Chondrocyte (in vitro differentiated cells): Measurements from ENCODE around the gene GNAS. TPM values are rescaled to one million over a fixed set of nuclear protein-coding genes. Genes with fewer than 3 reads are reported as not detected.

Source experiments
- DNase-seq: peaks from one replicate; pipeline ENCODE4 v3.0.0; 2021; ENCODE audit warnings: mixed read lengths, low spot score
- H3K27ac Mint-ChIP-seq: one replicate; pipeline ENCODE4 v1.8.0; 2021; ENCODE audit warnings: mild to moderate bottlenecking, moderate library complexity, mixed read lengths; ENCODE audit not compliant: unreplicated experiment
- H3K27me3 Mint-ChIP-seq: 2 replicates; pipeline ENCODE4 v1.8.0; 2021; ENCODE audit warnings: low read depth, mixed read lengths
- H3K36me3 Mint-ChIP-seq: 2 replicates; pipeline ENCODE4 v1.8.0; 2021; ENCODE audit warnings: low read depth, mixed read lengths
- H3K4me1 Mint-ChIP-seq: 2 replicates; pipeline ENCODE4 v1.8.0; 2021; ENCODE audit warnings: low read depth, mild to moderate bottlenecking, mixed read lengths
- H3K4me3 Mint-ChIP-seq: one replicate; pipeline ENCODE4 v1.8.0; 2021; ENCODE audit warnings: mild to moderate bottlenecking, moderate library complexity, mixed read lengths; ENCODE audit not compliant: unreplicated experiment
- H3K9me3 Mint-ChIP-seq: 2 replicates; pipeline ENCODE4 v1.8.0; 2021; ENCODE audit warnings: low read depth, mixed read lengths
- total RNA-seq: library from RNA; stranded (reverse); gene quantifications from 3 replicates; pipeline ENCODE4 v1.2.1, GENCODE V29; 2021
- TF ChIP-seq, protein P1 (sequence below): fragments of 200-600 bp; sonication (generic); IDR thresholded peaks from 2 replicates; pipeline ENCODE4 v1.5.0; 2021; ENCODE audit warnings: antibody characterized with exemption, mild to moderate bottlenecking, moderate library complexity

GNAS gene
- total RNA-seq, 1 donor from 2014 or later: 1,374 TPM

DNA sequence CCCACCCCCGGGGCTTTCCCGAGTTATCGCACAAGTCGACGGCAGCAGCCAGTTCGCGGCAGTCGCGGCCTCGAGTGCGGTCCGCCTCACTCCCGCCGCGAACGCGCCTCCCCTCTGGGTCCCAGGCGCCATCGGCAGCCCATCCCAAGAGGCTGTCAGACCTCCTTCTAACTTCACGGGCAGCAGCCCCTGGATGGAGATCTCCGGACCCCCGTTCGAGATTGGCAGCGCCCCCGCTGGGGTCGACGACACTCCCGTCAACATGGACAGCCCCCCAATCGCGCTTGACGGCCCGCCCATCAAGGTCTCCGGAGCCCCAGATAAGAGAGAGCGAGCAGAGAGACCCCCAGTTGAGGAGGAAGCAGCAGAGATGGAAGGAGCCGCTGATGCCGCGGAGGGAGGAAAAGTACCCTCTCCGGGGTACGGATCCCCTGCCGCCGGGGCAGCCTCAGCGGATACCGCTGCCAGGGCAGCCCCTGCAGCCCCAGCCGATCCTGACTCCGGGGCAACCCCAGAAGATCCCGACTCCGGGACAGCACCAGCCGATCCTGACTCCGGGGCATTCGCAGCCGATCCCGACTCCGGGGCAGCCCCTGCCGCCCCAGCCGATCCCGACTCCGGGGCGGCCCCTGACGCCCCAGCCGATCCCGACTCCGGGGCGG, 1.6 kb downstream of the GNAS start:
- H3K36me3 Mint-ChIP-seq: no peaks in the 10 kb centered on the region
- TF ChIP-seq, protein P1, sequence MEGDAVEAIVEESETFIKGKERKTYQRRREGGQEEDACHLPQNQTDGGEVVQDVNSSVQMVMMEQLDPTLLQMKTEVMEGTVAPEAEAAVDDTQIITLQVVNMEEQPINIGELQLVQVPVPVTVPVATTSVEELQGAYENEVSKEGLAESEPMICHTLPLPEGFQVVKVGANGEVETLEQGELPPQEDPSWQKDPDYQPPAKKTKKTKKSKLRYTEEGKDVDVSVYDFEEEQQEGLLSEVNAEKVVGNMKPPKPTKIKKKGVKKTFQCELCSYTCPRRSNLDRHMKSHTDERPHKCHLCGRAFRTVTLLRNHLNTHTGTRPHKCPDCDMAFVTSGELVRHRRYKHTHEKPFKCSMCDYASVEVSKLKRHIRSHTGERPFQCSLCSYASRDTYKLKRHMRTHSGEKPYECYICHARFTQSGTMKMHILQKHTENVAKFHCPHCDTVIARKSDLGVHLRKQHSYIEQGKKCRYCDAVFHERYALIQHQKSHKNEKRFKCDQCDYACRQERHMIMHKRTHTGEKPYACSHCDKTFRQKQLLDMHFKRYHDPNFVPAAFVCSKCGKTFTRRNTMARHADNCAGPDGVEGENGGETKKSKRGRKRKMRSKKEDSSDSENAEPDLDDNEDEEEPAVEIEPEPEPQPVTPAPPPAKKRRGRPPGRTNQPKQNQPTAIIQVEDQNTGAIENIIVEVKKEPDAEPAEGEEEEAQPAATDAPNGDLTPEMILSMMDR: no peak
- H3K4me1 Mint-ChIP-seq: peaks cover 43% of the 10 kb centered on the region
- no peaks in the 10 kb centered on the region for H3K9me3 Mint-ChIP-seq
- H3K4me3 Mint-ChIP-seq: peak overlapping the region; percentile 61
- peaks cover 37% of the 10 kb centered on the region for H3K27me3 Mint-ChIP-seq
- no peak overlapping the region for H3K27ac Mint-ChIP-seq
- DNase-seq: no peak

DNA sequence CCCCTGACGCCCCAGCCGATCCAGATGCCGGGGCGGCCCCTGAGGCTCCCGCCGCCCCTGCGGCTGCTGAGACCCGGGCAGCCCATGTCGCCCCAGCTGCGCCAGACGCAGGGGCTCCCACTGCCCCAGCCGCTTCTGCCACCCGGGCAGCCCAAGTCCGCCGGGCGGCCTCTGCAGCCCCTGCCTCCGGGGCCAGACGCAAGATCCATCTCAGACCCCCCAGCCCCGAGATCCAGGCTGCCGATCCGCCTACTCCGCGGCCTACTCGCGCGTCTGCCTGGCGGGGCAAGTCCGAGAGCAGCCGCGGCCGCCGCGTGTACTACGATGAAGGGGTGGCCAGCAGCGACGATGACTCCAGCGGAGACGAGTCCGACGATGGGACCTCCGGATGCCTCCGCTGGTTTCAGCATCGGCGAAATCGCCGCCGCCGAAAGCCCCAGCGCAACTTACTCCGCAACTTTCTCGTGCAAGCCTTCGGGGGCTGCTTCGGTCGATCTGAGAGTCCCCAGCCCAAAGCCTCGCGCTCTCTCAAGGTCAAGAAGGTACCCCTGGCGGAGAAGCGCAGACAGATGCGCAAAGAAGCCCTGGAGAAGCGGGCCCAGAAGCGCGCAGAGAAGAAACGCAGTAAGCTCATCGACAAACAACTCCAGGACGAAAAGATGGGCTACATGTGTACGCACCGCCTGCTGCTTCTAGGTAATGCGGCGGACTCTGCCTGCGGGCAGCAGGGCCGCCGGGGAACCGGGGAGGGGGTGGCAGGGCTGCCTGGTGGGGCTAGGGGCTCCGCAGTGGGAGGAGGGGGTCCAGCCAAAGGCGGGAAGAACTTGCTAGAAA, 2.3 kb downstream of the GNAS start:
- peaks cover 34% of the 10 kb centered on the region for H3K27me3 Mint-ChIP-seq

DNA sequence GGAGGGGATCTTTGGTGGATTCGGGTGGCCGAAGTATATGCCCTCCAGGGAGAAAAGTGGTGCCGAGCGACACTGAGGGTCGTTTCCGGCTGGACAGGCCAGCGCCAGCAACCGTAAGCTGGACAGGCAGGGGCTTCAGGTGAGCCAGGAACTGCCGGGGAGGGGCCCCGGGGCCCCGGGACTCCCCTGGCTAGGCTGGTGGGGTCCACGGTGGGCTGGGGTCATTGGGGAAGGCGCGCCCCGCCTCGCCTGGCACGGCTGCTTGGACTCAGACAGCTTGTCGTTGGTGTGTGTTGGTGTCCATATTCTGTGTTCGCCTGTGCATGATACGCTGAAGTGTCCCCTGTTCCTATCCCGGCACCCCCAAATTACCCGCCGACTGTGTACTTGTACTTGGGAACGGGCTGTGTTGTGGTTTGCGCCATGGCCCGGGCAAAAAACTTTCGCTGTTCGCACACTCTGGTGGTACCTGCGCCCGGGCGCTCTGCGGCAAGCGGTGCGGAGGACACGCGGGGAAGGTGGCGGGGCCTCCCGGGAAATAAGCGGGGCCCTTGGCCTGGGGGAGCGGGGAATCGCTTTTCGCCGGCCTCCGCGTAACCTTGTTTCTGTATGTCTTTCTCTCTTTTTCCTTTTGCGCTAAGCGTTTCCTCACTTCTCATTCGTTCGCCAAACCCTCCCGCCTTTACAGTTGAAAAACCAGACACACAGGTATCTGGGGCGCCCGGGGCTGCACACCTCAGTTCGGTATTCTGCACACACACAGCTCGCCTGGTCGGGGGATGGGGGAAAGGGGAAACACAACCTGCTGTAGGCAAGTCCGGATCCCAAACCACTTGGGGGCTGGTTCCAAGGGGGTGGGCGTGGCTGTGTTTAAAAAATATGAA, 3.2 kb downstream of the GNAS start:
- H3K4me3 Mint-ChIP-seq: peak overlapping the region; percentile 41
- H3K9me3 Mint-ChIP-seq: no peaks in the 10 kb centered on the region
- DNase-seq: no peak
- no peaks in the 10 kb centered on the region for H3K36me3 Mint-ChIP-seq
- H3K27me3 Mint-ChIP-seq: peaks cover 39% of the 10 kb centered on the region
- H3K4me1 Mint-ChIP-seq: peaks cover 28% of the 10 kb centered on the region
- no peak overlapping the region for H3K27ac Mint-ChIP-seq
- TF ChIP-seq, protein P1: no peak

More for the DNA sequence above, 2.3 kb downstream of the GNAS start:
- no peak overlapping the region for H3K27ac Mint-ChIP-seq
- no peaks in the 10 kb centered on the region for H3K9me3 Mint-ChIP-seq
- TF ChIP-seq, protein P1: no peak
- no peaks in the 10 kb centered on the region for H3K36me3 Mint-ChIP-seq
- H3K4me3 Mint-ChIP-seq: peak overlapping the region; percentile 53
- no peak for DNase-seq
- H3K4me1 Mint-ChIP-seq: peaks cover 36% of the 10 kb centered on the region

DNA sequence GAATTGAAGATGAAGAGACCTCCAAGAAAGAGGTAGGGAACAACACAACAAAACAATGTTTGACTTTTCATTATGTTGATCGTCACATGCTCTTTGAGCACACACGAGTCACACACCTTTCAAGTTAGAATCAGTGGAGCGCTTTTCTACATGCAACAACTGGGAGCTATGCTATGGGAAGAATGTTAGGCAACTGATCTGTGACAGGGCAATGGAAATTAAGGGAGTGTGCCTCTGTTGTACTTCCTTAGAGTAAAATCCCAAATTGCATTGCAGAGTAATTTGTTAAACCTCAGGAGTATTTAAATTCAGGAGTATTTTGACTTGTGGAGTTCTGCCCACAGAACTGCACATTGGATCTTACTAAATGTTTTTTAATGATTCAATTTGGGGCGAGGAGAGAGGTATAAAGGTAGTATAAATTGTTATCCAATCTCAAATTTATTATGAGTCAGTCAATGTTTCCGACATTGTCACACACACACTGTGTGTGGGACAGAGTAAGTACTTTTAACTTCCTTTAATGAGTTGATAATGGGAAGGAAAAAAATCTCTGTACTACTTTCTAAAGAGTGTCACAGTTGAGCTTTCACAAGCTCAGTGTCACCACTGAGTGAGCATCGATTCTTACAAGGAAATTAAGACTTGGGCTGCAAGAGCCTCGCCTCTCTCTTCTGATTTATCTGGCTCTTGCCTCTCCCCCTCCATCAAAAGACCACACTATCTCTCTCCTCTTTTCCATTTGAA, 10.7 kb downstream of the GNAS start:
- TF ChIP-seq, protein P1: no peak
- Mint-ChIP-seq H3K27me3 (peaks cover 35% of the 10 kb centered on the region), H3K4me3 (no peak overlapping the region), H3K9me3 (no peaks in the 10 kb centered on the region), H3K27ac (no peak overlapping the region), H3K4me1 (no peaks in the 10 kb centered on the region), H3K36me3 (no peaks in the 10 kb centered on the region)
- DNase-seq: no peak
